ENCODE measurements around the gene SAMD13.

DNA sequence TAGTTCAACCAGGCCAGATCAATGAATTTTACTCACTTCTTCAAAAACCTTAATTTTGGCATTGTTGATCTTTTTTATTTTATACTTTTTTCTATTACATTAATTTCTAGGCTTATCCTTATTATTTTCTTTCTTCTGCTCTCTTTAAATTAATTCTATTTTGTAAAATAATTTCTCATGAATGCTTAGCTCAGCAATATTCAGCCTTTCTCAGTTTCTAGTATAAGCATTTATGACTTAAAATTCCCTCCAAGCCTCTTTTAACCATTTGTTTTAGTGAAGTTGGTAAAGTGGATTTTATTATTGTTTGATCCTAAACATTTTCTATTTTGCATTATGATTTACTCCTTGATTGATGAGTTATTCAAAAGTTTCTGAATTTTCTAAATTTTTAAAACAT is 20.6 kb upstream of the SAMD13 start:
- TF ChIP-seq ZNF274 (IDR thresholded peaks at IDR 0.05; ENCODE audit: borderline replicate concordance, extremely low read depth, low read length) (no peak), POLR2A (IDR thresholded peaks at IDR 0.05; ENCODE audit: control extremely low read depth in 1 of 2, low read depth in 2 of 2, low read length in 2 of 2) (no peak), SP1 (IDR thresholded peaks at IDR 0.05; ENCODE audit: low read depth, low read length) (no peak)
